Activated CD8-positive, alpha-beta memory T cell treated with anti-CD3 and anti-CD28 coated beads, Interleukin-2, amount 50 U/mL, for 1 hour (primary cell): ENCODE results near the gene ZCCHC3.
"Not testable (repeated sequence)": the region's sequence is repeated elsewhere in the genome, so short reads cannot be mapped to it uniquely, and the experiment has no call there.

Experiments
- DNase-seq: peaks from one replicate; pipeline ENCODE4 v3.0.0-alpha.2; 2020; ENCODE audit errors: extremely low read depth

The ZCCHC3 gene, protein sequence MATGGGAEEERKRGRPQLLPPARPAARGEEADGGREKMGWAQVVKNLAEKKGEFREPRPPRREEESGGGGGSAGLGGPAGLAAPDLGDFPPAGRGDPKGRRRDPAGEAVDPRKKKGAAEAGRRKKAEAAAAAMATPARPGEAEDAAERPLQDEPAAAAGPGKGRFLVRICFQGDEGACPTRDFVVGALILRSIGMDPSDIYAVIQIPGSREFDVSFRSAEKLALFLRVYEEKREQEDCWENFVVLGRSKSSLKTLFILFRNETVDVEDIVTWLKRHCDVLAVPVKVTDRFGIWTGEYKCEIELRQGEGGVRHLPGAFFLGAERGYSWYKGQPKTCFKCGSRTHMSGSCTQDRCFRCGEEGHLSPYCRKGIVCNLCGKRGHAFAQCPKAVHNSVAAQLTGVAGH

GRCh38 chr20:297098-297924 lies at the start of gene ZCCHC3:
TSS of gene ZCCHC3 (plus strand) at chr20:297570. CDS start at chr20:297587, 17 bp downstream.
- DNase-seq, result peak; percentile 49

DNA sequence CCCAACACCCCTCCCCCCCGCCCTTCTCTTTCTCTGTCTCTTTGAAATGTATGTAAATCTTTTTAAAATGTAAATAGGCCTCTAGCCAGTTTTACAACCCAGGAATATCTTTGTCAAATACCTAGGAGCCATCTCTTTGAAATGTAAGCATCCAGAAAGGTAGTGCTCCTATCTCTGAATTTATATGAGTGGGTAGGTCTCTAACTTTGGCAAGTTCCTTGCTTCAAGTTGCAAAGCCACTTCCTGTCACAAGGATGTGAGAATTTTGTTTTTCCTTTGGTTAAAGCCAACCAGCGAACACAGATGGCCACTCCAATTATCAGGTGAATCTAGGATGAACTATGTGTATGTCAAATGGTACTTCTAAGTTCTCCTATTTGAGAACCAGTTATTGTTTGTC lies 46.0 kb upstream of the ZCCHC3 start:
- no peak for DNase-seq

DNA sequence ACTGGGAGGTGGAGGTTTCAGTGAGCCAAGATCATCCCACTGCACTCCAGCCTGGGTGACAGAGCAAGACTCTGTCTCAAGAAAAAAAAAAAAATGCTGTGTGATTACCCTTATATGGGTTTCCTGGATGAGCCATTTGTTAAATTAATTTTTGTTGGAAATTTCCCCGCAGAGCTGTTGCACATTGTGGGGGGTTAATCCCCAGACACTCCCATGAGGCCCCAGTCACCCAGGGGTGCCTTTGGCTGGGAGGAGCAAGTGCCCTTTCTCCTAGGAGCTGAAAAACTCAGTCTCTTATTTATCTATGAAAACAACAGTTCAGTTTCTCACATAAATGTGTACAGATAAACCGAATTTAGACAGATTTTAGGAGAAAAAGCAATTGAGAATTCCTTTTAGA lies 44.6 kb upstream of the ZCCHC3 start:
- no peak for DNase-seq

GRCh38 chr20:253447-253846 lies 43.9 kb upstream of the ZCCHC3 start:
- DNase-seq, result not testable (repeated sequence)

DNA sequence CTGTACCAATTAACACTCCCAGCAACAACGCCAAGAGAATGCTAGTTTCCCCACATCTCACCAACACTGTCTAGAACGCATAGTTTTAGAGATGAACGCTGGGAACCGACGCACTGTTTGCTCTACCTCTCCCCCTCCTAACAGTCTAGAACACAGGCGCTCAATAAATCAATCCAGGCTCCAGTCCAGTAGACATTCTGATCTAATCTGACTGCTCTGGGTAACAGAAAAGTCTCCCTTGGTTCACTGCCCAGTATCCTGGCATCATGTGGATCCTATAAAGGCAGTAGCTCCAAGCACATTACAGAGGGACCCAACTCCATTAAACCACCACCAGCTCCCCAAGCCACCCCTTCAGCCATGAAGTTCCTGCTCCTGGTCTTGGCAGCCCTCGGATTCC lies 40.0 kb upstream of the ZCCHC3 start, which contains the start of gene DEFB132:
DEFB132 (plus strand) TSS at position 306 of the 400 bp plus-strand sequence; CDS start at position 361, 55 bp downstream.
- DNase-seq, result no peak

GRCh38 chr20:258269-258858 lies 39.0 kb upstream of the ZCCHC3 start:
- DNase-seq, result no peak

DNA sequence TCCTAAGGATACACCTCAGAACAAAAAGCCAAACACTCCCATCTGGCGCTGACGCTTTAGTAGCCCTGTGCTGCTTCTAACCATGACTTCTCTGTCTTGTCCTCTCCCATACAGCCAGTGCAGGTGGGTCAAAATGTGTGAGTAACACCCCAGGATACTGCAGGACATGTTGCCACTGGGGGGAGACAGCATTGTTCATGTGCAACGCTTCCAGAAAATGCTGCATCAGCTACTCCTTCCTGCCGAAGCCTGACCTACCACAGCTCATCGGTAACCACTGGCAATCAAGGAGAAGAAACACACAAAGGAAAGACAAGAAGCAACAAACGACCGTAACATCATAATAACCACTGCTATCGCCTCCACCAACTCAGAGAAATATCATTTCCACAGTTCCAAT lies 38.4 kb upstream of the ZCCHC3 start:
- no peak for DNase-seq

DNA sequence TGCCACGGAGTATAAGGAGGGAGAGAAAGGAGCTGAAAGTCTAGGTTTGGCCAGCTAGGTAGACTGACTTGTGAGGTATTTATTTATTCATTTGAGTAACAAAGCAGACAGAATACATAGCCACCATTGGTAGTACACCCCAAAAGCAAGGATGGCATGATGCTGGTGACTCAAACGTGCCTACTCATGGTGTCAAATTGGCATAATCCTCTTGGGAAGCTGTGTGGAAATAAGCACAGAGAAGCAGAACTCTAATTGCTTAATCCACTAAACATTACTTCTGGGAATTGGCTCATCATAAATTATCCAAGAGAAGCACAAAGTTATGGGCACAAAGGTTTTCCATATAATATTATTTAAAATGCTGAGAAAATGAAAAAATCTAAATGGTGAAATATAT lies 37.4 kb upstream of the ZCCHC3 start:
- no peak for DNase-seq

DNA sequence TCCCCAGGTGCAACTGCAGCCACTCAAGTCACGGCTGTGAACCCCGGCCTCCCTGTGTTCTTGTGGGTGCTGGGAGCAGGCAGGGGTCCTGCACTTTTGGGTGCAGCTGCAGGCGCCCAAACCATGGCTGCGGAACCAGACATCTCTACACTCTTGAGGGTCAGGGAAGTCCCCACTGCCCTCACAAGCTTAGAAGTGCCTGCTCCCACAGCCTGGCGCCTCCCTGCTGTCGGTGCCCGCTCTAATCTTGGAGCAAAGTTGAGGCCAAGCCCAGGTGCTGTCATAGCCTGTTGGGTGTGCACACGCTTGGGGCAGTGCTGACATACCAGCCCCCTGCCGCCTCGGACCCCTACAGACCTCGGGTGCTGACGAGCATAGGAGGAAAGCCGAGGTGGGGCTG lies 33.7 kb upstream of the ZCCHC3 start:
- no peak for DNase-seq

GRCh38 chr20:266596-267562 lies 30.5 kb upstream of the ZCCHC3 start:
- peak; percentile 66 for DNase-seq

DNA sequence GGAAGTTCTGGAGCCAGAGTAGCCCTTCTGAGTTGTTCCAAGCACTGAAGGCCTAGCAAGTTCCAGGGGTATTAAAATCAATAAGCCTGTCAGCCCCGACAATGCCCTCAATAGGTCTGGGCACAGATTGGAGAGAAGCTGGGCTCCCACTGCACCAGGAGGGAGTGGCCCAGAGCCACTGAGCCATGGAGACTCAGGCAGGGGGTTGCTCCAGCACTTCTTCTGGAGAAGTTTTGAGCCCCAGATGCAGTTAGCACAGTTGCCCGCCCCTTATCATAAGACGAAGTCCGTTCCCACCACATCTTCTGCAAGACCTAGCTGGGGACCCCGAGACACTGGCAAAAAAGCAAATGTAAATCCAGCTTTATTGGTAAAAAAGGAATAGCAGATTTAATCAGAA lies 26.9 kb upstream of the ZCCHC3 start:
- no peak for DNase-seq

- no peak for DNase-seq
Measured at GRCh38 chr20:271069-271468, 26.3 kb upstream of the ZCCHC3 start.

DNA sequence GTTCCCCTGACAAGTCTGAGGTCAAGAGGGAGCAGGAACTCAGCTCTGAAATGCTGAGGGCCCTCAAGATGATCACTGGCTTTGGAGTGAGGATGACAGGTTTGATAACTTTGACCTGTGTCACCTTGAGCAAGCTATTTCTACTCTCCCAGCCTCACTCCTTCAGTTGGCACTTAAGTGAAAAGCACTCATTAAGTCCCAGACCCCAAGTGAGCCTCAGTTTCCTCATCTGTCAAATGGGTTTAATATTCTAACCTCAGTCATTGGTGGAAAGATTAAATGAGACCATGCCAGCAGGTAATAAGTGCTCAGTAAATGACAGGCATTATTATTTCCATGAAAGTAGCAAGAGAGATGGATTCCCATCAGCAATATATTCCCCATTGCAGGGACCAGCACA lies 25.8 kb upstream of the ZCCHC3 start:
- no peak for DNase-seq

DNA sequence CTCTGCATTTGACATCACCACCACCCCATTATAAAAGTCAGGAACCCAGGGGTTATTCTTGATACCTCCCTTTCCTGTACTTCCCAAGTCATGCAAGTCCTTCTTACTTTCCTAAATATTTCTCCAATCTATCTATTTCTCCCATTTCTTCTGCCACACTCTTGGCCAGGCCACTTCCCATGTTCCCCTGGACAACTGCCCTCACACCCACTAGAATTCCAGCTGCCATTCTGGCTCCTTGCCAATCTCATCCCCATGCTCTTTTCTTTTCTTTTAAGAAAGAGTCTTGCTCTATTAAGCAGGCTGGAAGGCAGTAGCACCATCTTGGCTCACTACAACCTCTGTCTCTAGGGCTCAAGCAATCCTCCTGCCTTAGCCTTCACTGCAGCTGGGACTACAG lies 24.7 kb upstream of the ZCCHC3 start:
- no peak for DNase-seq

DNA sequence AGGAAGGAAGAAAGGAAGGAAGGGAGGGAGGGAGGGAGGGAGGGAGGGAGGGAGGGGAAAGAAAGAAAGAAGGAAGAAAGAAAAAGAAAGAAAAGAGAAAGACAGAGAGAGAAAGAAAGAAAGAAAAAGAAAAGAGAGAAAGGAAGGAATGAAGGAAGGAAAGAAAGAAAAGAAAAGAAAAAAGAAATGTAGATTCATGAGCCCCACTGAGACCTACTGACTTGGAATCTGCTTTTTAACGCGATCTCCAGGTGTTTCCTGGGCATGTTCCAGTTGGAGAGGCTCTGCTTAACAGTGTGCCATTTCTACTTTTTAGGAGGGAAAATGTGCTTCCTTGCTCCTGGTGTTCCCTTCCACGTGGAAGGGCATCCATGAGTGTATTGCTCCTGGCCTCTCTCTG lies 23.5 kb upstream of the ZCCHC3 start:
- no peak for DNase-seq

GRCh38 chr20:275791-276190 lies 21.6 kb upstream of the ZCCHC3 start:
- no peak for DNase-seq

- no peak for DNase-seq
Measured at GRCh38 chr20:276620-277495, 20.5 kb upstream of the ZCCHC3 start.

DNA sequence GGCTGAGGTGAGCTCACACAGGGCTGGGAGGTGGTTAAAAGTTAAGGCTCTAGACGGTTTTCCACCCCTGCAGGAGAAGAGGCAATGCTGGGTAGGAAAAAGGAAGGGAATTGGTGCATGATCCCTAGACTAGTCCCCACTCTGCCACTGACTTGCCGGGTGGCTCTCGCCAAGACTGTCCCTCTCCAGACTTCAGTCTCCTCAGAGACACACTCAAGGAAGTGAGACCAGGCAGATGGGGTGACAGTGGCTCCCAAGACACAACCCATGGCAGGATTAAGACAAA lies 19.9 kb upstream of the ZCCHC3 start:
- no peak for DNase-seq

DNA sequence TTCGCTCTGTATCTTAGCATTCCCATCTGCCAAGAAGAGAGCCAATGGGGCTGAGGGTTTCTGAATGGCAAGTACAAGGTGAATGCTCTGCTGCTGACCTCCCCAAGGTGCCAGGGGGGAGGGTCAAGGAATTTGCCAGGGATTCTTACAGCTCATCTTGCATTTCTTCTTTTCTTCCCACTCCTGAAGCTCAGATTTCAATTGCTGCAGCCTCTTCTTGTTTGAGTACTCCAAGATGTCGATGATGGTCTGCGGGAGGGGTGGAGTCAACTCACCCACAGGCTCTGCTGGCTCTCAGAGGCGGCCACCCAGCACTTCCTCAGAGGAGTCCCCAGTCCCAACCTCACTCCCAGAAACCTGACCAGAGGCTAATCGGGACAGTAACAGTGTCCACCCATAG lies 19.2 kb upstream of the ZCCHC3 start:
- DNase-seq, result no peak
